ENCODE results near the gene HOMER1. TPM values are rescaled to one million over a fixed set of nuclear protein-coding genes. Genes with fewer than 3 reads are reported as not detected.
"Not testable (repeated sequence)": the region's sequence is repeated elsewhere in the genome, so short reads cannot be mapped to it uniquely, and the experiment has no call there.

Gene HOMER1
- total RNA-seq, 2 experiments from 2014 or later: 10.3 to 13.0 TPM

GRCh38 chr5:79385126-79385525 is 128.8 kb downstream of the HOMER1 start:
- POLR2A ChIA-PET: not testable (repeated sequence)

GRCh38 chr5:79378510-79379186 is 135.3 kb downstream of the HOMER1 start:
- POLR2A ChIA-PET: interaction anchor here (0.7 kb wide), 1 partner anchor 475 kb away, joined by 9 read pairs; no protein-coding TSS in a partner anchor
- CTCF ChIA-PET: no interaction called here

More at GRCh38 chr5:79385126-79385525, 128.8 kb downstream of the HOMER1 start:
- CTCF ChIA-PET: not testable (repeated sequence)

DNA sequence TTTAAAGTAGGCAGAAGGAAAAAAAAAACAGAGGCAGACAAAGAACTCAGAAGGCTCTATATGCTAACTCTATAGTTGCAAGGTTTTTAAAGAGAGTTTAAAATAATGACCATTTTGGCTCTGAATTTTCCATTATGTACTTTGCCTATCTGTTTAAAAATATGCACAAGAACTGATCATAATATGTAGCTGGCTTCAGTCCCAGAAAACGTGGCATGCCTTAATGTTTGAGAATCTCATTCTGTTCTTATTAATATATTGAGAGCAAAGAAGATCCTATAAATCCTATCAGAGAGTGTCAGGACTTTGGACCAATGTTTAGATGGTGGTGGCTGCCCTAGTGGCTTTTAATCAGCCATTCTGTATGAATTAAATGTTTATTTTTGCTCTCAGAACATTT is 156.5 kb downstream of the HOMER1 start:
- ChIA-PET POLR2A (no interaction called here), CTCF (interaction anchor here (0.7 kb wide), 1 partner anchor 24 kb away, joined by 3 read pairs; no protein-coding TSS in a partner anchor)

DNA sequence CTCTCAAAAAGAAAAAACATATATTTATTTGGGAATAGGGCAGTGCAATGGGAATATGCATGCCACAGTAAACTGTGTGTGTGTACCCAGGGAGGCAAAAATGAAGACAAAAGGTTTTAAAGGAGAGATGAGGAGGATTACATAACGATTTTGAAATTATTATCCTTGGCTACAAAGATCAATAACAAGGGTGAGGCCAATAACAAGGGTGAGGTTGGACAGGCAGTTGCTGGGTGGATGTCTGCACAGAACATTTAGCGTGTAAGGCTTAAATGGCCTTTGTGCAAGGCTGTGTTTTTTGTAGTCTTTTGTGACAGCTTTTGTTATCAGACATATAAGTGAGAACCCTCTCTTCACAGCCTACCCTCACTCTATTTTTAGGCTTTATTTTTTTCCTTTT is 164.1 kb downstream of the HOMER1 start:
- ChIA-PET CTCF (no interaction called here), POLR2A (no interaction called here)

DNA sequence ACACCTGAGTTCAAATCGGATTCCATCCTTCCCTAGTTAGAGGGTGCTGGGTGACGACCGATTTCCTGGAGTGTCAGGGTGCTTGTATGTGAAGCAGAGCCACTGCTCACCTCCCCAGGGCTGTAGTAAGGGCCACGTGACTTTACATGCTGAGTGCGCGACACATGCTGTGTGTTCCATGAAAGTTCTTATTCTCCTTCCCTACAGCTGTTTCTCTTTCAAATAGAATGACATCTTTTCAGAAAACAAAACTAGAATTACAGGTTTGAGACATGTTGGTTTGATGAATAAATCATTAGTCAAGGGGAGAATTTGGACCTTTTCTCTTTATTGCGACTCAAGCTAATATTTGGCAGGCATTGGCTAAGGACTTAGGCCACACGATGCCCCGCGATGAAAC is 164.9 kb downstream of the HOMER1 start:
- POLR2A ChIA-PET: no interaction called here

DNA sequence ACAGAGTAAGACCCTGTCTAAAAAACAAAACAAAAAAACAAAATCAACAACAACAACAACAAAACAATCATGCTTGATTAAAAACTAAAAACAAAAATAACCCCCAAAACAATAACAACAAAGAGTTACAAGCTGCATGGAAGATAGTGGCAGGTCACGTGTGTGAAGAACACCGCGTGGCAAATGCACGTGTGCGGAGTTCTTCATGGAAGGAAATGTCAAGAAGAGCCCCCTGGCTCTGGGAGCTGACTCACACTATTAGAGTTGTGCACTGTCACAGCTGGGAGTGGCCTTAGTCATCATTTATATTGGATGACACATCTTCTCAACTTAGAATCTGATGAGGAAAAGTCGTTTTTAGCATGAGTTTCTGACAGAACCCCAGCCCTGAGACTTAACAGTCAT is 167.5 kb downstream of the HOMER1 start:
- ChIA-PET CTCF (no interaction called here), POLR2A (no interaction called here)

More for the DNA sequence above, 164.9 kb downstream of the HOMER1 start:
- CTCF ChIA-PET: no interaction called here

GRCh38 chr5:79333852-79334557 is 179.9 kb downstream of the HOMER1 start:
- ChIA-PET CTCF (no interaction called here), POLR2A (no interaction called here)

DNA sequence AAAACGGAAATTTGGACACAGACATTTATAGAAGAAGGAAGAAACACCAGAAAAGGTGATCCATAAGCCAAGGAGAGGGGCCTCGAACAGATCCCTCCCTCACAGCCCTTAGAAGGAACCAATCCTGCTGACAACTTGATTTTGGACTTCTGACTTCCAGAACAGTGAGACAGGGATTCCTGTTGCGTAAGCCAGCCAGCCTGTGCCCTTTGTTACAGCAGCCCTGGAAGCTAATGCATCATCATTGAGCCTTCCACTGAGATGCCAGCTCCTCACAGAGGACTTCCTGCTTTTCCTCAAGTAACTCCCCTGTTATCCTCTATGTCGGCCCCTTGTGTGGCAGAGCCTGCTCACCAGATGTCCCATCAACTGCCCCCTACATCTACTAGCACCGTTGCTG is 183.9 kb downstream of the HOMER1 start:
- ChIA-PET CTCF (no interaction called here), POLR2A (no interaction called here)

- CTCF ChIA-PET: no interaction called here
- POLR2A ChIA-PET: no interaction called here
Measured at GRCh38 chr5:79329453-79329852, 184.5 kb downstream of the HOMER1 start.

Other genes with a start within 250 kb of the HOMER1 start
- gene TENT2, start 98.3 kb upstream of the HOMER1 start, total RNA-seq: 10 to 100 TPM; 63.3 to 66.6 TPM
- under 1 TPM; 0.10 to 0.19 TPM for gene CMYA5, start 175.7 kb upstream of the HOMER1 start, total RNA-seq